T-cell (primary cell): ENCODE measurements around the gene MRPL24. TPM values are rescaled to one million over a fixed set of nuclear protein-coding genes. Genes with fewer than 3 reads are reported as not detected.

Source experiments
- ATAC-seq, 4 experiments: fragments of 200-7000 bp in 3 of 4; fragments of 150-1000 bp in 1 of 4; cut with Tn5 transposase; replicated peaks in 1 of 4; 1 replicate in 3 of 4; 2 replicates in 1 of 4; pipeline ENCODE4 v1.10.0; 2021; ENCODE audit warnings: moderate library complexity in 3 of 4, mild to moderate bottlenecking in 2 of 4, moderate number of reproducible peaks in 1 of 4
- CTCF ChIA-PET, 2 donors: fragments of 300-600 bp; sonication (Branson Sonifier 250); formaldehyde crosslinking; loops; one replicate each; lab custom pipeline; 2022; ENCODE audit warnings: antibody characterized with exemption in 2 of 2; lab: Charles Lee
- POLR2A ChIA-PET, 2 donors: fragments of 300-600 bp; sonication (Branson Sonifier 250); formaldehyde crosslinking; loops; one replicate each; lab custom pipeline; 2022; ENCODE audit warnings: antibody characterized with exemption in 2 of 2; lab: Charles Lee
- DNase-seq, 35 experiments: peaks; one replicate each; pipeline versions ENCODE4 v3.0.0 to v3.0.0-alpha.2; 2013 to 2023
- H3K27ac ChIP-seq: one replicate; pipeline ENCODE4 v1.5.1; 2013; ENCODE audit warnings: low read length
- H3K27me3 ChIP-seq, 2 experiments: replicated peaks in 1 of 2; 1 replicate in 1 of 2; 2 replicates in 1 of 2; pipeline versions ENCODE4 v1.6.1 to v1.7.0; 2013; ENCODE audit warnings: low read length in 1 of 2, mixed read lengths in 1 of 2; ENCODE audit not compliant: control insufficient read depth in 2 of 2, insufficient read depth in 2 of 2; ENCODE audit errors: extremely low read depth in 1 of 2
- H3K36me3 ChIP-seq, 2 donors: 1 replicate in 1 of 2; 2 replicates in 1 of 2; pipeline versions ENCODE4 v1.6.1 to v1.7.0; 2013; ENCODE audit warnings: low read length in 1 of 2; ENCODE audit not compliant: control insufficient read depth in 2 of 2, insufficient read depth in 1 of 2; ENCODE audit errors: extremely low read depth in 1 of 2
- H3K4me1 ChIP-seq, 2 experiments: 1 replicate in 1 of 2; 2 replicates in 1 of 2; pipeline versions ENCODE4 v1.6.1 to v1.7.0; 2013; ENCODE audit warnings: low read length in 2 of 2, mixed read lengths in 1 of 2; ENCODE audit not compliant: insufficient read depth in 2 of 2, control insufficient read depth in 1 of 2; ENCODE audit errors: extremely low read depth in 1 of 2
- H3K4me3 ChIP-seq, 2 donors: 1 replicate in 1 of 2; 2 replicates in 1 of 2; pipeline versions ENCODE4 v1.5.1 to v1.7.0; 2013; ENCODE audit warnings: mild to moderate bottlenecking in 2 of 2, low read length in 1 of 2, moderate library complexity in 1 of 2; ENCODE audit not compliant: control insufficient read depth in 1 of 2; ENCODE audit errors: extremely low read depth in 1 of 2
- H3K9me3 ChIP-seq: 2 replicates; pipeline ENCODE4 v1.7.0; 2013
- H3K27ac Mint-ChIP-seq, 2 donors: one replicate each; pipeline ENCODE4 v1.8.0; 2020 to 2021; ENCODE audit warnings: mild to moderate bottlenecking in 2 of 2, mixed read lengths in 2 of 2
- H3K27me3 Mint-ChIP-seq, 2 donors: one replicate each; pipeline ENCODE4 v1.8.0; 2021 to 2022; ENCODE audit warnings: mixed read lengths in 2 of 2
- H3K36me3 Mint-ChIP-seq: one replicate; pipeline ENCODE4 v1.8.0; 2021; ENCODE audit warnings: mixed read lengths
- H3K4me1 Mint-ChIP-seq, 3 donors: one replicate each; pipeline ENCODE4 v1.8.0; 2020 to 2022; ENCODE audit warnings: mixed read lengths in 3 of 3, mild to moderate bottlenecking in 1 of 3
- H3K4me3 Mint-ChIP-seq, 3 donors: one replicate each; pipeline ENCODE4 v1.8.0; 2020 to 2022; ENCODE audit warnings: mild to moderate bottlenecking in 3 of 3, mixed read lengths in 3 of 3, moderate library complexity in 3 of 3
- H3K9me3 Mint-ChIP-seq, 3 donors: one replicate each; pipeline ENCODE4 v1.8.0; 2020 to 2022; ENCODE audit warnings: mixed read lengths in 3 of 3
- WGBS: methylation state at CpG from one replicate; pipeline ENCODE4 v1.1.5; 2013; ENCODE audit warnings: missing lambda C conversion rate; ENCODE audit not compliant: insufficient coverage; 5-methylcytosine and 5-hydroxymethylcytosine counted together
- total RNA-seq, 35 experiments: library from RNA in 6 of 35; stranded (reverse) in 6 of 35; fragments of 120-200 nt in 1 of 35; gene quantifications; one replicate each; pipeline versions ENCODE4 v1.2.1 to v1.2.4 and lab custom pipeline; 2013 to 2026

The MRPL24 gene
- total RNA-seq, 5 donors from 2014 or later (not counting 1 experiment from before 2014, with no cell fraction given), result 23.8 to 66.6 (median 52.6) TPM

GRCh38 chr1:156755527-156755950 is 14.7 kb upstream of the MRPL24 start:
- no peak overlapping the region for H3K4me3 ChIP-seq
- Mint-ChIP-seq H3K4me3 (no peak overlapping the region), H3K36me3 (no peaks in the 10 kb centered on the region), H3K27ac (no peak overlapping the region), H3K9me3 (no peaks in the 10 kb centered on the region), H3K4me1 (peaks cover 21 to 29% (median 22%) of the 10 kb centered on the region in 3 donors), H3K27me3 (no peaks in the 10 kb centered on the region)
- CTCF ChIA-PET, result interaction anchor here (0.6 to 1.3 kb wide), 3 partner anchors 27 to 829 kb away, joined by 4 to 7 read pairs (median 4); partner anchors contain the start of genes ISG20L2 (in 1 of the 2) and METTL25B (in 1 of the 2)
- H3K27ac ChIP-seq, result no peak overlapping the region
- H3K27me3 ChIP-seq, result no peaks in the 10 kb centered on the region
- POLR2A ChIA-PET, result no interaction called here
- H3K36me3 ChIP-seq, result no peaks in the 10 kb centered on the region
- ATAC-seq (no peak), DNase-seq (no peak)
- H3K9me3 ChIP-seq, result no peaks in the 10 kb centered on the region
- no CpG with 5 or more reads among the region's 5 CpGs for WGBS
- H3K4me1 ChIP-seq, result peaks cover 7 to 13% of the 10 kb centered on the region in 2 experiments

DNA sequence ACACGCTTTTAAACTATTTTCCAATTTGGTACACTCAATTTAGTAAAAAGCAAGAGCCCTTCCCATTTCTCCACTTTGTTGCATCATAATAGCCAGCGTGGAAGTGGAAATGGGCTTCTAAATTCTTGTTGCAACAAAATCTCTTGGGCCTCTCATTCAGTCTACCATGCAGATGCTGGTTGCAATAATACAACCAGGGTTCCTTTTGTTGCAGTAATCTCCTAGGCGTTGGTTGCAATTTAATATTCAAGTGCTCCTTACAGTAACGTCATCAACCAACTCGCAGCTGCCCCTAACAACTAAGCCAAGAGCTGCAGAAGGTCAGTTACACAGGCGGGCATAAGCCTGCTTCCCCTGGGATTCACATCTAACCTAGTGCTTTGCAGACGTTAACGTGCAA is 13.3 kb upstream of the MRPL24 start:
- no peaks in the 10 kb centered on the region for H3K9me3 Mint-ChIP-seq
- CTCF ChIA-PET, result no interaction called here
- H3K4me1 Mint-ChIP-seq, result peaks cover 34 to 42% (median 35%) of the 10 kb centered on the region in 3 donors
- Histone ChIP-seq H3K9me3 (no peaks in the 10 kb centered on the region), H3K4me1 (peaks cover 20 to 26% of the 10 kb centered on the region in 2 experiments), H3K36me3 (no peaks in the 10 kb centered on the region), H3K27ac (no peak overlapping the region), H3K27me3 (no peaks in the 10 kb centered on the region), H3K4me3 (no peak overlapping the region)
- ATAC-seq, result no peak
- 100% methylated on average over 5 of the region's 8 CpGs for WGBS
- H3K27ac Mint-ChIP-seq, result no peak overlapping the region
- H3K4me3 Mint-ChIP-seq, result no peak overlapping the region
- H3K36me3 Mint-ChIP-seq, result no peaks in the 10 kb centered on the region
- H3K27me3 Mint-ChIP-seq, result no peaks in the 10 kb centered on the region
- POLR2A ChIA-PET, result no interaction called here
- no peak for DNase-seq

DNA sequence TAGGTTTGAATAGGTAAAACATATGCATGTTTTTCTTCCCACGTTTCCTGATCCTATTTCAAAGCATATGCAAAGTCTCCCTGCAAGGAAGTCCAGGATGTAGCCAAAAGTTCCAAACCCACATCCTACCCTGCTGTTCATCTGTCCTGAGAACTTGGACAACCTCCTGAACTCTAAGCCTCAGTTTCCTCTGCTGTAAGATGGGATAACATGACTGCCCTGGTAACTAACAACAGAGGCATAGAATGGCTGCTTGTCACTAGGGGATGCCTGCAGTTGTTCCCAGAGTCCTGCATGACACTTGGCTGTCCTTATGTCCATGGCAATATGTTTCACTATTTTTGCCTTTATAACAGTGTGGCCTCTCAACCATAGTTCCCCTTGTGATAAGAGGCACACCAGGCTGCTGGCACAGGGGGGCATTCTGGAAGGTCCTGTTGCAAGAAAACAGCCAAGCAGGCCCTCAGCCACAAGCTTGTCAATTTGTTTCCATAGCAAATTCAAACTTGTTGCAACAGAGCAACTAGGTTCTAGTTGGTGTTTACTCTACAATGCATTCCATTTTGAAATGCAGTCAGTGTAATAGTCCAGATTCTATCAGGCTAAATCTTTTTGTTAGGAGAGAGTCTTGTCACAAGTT is 12.1 kb upstream of the MRPL24 start:
- Mint-ChIP-seq H3K4me3 (peak overlapping the region; percentile 91 to 92 (median 92)), H3K4me1 (peaks cover 41 to 51% (median 47%) of the 10 kb centered on the region in 3 donors), H3K9me3 (no peaks in the 10 kb centered on the region), H3K27ac (peak overlapping the region; percentile 91 to 92), H3K27me3 (no peaks in the 10 kb centered on the region), H3K36me3 (no peaks in the 10 kb centered on the region)
- ChIA-PET POLR2A (interaction anchor here (0.6 to 1.8 kb wide), 4 partner anchors 12 to 237 kb away, joined by 3 to 8 read pairs (median 6); partner anchors contain the start of genes ISG20L2 (in 2 of the 2), METTL25B (in 2 of the 2) and MRPL24 (in 1 of the 2)), CTCF (interaction anchor here in 1 of 2 donors (1.6 to 3.9 kb wide), 3 partner anchors 12 to 26 kb away, joined by 9 to 40 read pairs (median 14); partner anchors contain the start of genes ISG20L2, METTL25B, MRPL24 and PRCC)
- Histone ChIP-seq H3K27me3 (no peaks in the 10 kb centered on the region), H3K4me3 (peak overlapping the region in 1 of 2 donors; percentile 94), H3K4me1 (peaks cover 31 to 39% of the 10 kb centered on the region in 2 experiments), H3K27ac (no peak overlapping the region), H3K36me3 (no peaks in the 10 kb centered on the region), H3K9me3 (no peaks in the 10 kb centered on the region)
- WGBS, result no CpG with 5 or more reads among the region's 1 CpG
- ATAC-seq, result no peak
- no peak for DNase-seq

DNA sequence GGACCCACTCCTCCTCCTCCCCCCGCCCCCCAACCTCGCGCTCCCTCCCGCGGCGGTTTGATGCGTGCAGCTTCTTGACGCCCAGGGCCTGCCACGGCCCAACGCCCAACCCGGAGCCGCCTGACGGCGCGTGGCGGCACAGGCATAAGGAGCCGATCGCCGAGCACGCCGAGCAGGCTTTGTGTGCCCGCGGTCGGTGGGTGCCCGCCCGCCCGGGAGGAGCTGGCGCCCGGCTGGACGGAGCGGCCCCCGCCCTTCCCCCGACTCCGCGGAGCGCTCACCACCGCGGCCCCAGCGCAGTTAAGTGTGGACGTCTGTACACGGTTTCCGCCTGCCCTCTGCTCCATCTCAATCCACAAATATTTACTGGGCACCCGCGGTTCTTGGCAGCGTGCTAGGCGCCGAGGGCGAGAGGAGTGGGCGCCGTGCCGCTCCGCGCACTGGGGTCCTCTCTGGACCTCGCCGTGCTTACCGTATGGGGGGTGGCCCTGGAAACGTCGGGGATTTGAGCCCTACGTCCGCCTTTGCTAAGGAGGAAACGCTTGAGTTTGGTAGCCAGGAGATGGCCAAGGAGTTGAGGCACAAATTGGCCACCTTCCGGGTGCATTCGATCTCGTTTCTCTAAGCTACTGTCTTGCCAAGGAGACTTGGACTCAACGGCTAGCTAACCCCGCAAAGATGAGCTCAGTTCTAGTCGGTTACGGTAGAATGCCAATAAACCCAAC is 11.0 kb upstream of the MRPL24 start:
- no peaks in the 10 kb centered on the region for H3K36me3 ChIP-seq
- ATAC-seq (peak; percentile 86 to 91 (median 88)), DNase-seq (peak; percentile 88 to 97 (median 95))
- POLR2A ChIA-PET, result interaction anchor here (0.6 to 1.8 kb wide), 8 partner anchors 11 to 161 kb away, joined by 3 to 17 read pairs (median 6); partner anchors contain the start of genes ISG20L2 (in 2 of the 2), METTL25B (in 2 of the 2) and MRPL24 (in 2 of the 2)
- no peaks in the 10 kb centered on the region for H3K27me3 Mint-ChIP-seq
- CTCF ChIA-PET, result interaction anchor here in 1 of 2 donors (0.9 to 3.9 kb wide), 4 partner anchors 10 to 25 kb away, joined by 6 to 40 read pairs (median 12); partner anchors contain the start of genes ISG20L2, METTL25B, MRPL24 and PRCC
- H3K9me3 Mint-ChIP-seq, result no peaks in the 10 kb centered on the region
- no peaks in the 10 kb centered on the region for H3K9me3 ChIP-seq
- H3K36me3 Mint-ChIP-seq, result no peaks in the 10 kb centered on the region
- WGBS, result under 1% methylated on average over 48 of the region's 68 CpGs
- peaks cover 37 to 49% of the 10 kb centered on the region in 2 experiments for H3K4me1 ChIP-seq
- peak overlapping the region; percentile 91 to 92 (median 92) for H3K4me3 Mint-ChIP-seq
- no peaks in the 10 kb centered on the region for H3K27me3 ChIP-seq
- peaks cover 49 to 60% (median 56%) of the 10 kb centered on the region in 3 donors for H3K4me1 Mint-ChIP-seq
- H3K27ac Mint-ChIP-seq, result peak overlapping the region; percentile 91 to 92
- H3K4me3 ChIP-seq, result peak overlapping the region; percentile 92 to 94
- H3K27ac ChIP-seq, result peak overlapping the region; percentile 78

DNA sequence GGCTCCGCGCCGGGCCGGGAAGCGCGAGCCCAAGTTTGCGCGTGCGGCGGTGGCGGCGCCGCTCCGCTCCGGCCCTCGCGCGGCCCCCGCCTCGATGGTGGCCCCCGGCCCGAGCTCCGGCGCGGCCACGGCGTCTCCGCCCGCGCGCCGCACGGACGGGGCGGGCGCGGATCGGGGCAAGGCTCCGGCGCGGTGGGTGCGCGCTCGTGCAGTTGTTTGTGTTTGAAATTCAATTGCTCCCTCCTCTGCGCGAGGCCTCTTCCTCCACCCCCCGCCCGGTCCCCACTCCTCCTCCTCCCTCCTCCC is 10.5 kb upstream of the MRPL24 start, which contains the start of gene HDGF:
TSS of gene HDGF (minus strand) at position 225 of the 306 bp plus-strand sequence. CDS start 246 bp downstream, outside the sequence.
- Histone ChIP-seq H3K36me3 (no peaks in the 10 kb centered on the region), H3K27ac (peak within 1 kb of the TSS; percentile 78), H3K4me3 (peak within 1 kb of the TSS; percentile 92 to 94), H3K27me3 (no peaks in the 10 kb centered on the region), H3K4me1 (peaks cover 41 to 54% of the 10 kb centered on the region in 2 experiments), H3K9me3 (no peaks in the 10 kb centered on the region)
- ChIA-PET POLR2A (interaction anchor here (0.6 to 1.8 kb wide), 5 partner anchors 11 to 161 kb away, joined by 3 to 17 read pairs (median 5); partner anchors contain the start of genes ISG20L2 (in 1 of the 2), METTL25B (in 1 of the 2) and MRPL24 (in 1 of the 2)), CTCF (interaction anchor here in 1 of 2 donors (0.9 to 3.9 kb wide), 4 partner anchors 9 to 24 kb away, joined by 6 to 40 read pairs (median 12); partner anchors contain the start of genes ISG20L2, METTL25B, MRPL24 and PRCC)
- H3K27ac Mint-ChIP-seq, result peak within 1 kb of the TSS; percentile 97 to 98
- peak within 1 kb of the TSS; percentile 91 to 93 (median 92) for H3K4me3 Mint-ChIP-seq
- under 1% methylated on average over 33 of the region's 48 CpGs for WGBS
- no peaks in the 10 kb centered on the region for H3K9me3 Mint-ChIP-seq
- H3K27me3 Mint-ChIP-seq, result no peaks in the 10 kb centered on the region
- DNase-seq, result no peak
- ATAC-seq, result no peak
- peaks cover 54 to 65% (median 61%) of the 10 kb centered on the region in 3 donors for H3K4me1 Mint-ChIP-seq
- no peaks in the 10 kb centered on the region for H3K36me3 Mint-ChIP-seq
